GM21529 (cell line): ENCODE measurements around the gene DPM2.

Experiments used
- ATAC-seq: cut with Tn5 transposase; IDR thresholded peaks from one replicate; pipeline ENCODE4 v1.9.1; 2021; ENCODE audit not compliant: unreplicated experiment

DPM2 gene

GRCh38 chr9:127920794-127921193 is 16.9 kb downstream of the DPM2 start:
- ATAC-seq, result no peak

- no peak for ATAC-seq
These were observed 18.3 kb downstream of the DPM2 start for GRCh38 chr9:127919253-127919815.

- ATAC-seq, result no peak
These were observed 19.2 kb downstream of the DPM2 start for GRCh38 chr9:127918183-127919107.

- no peak for ATAC-seq
These were observed 20.1 kb downstream of the DPM2 start for GRCh38 chr9:127917603-127918002.

- ATAC-seq, result peak; percentile 68
These were observed 20.7 kb downstream of the DPM2 start, which contains the start of gene ST6GALNAC4 for GRCh38 chr9:127916720-127917581. ST6GALNAC4 (minus strand) TSS chr9:127917041; CDS start chr9:127916419, 622 bp downstream.

- no peak for ATAC-seq
These were observed 21.6 kb downstream of the DPM2 start for GRCh38 chr9:127915801-127916719.

GRCh38 chr9:127915325-127915752 is 22.3 kb downstream of the DPM2 start:
- no peak for ATAC-seq

GRCh38 chr9:127913682-127914081 is 24.0 kb downstream of the DPM2 start:
- ATAC-seq, result no peak

GRCh38 chr9:127912882-127913281 is 24.8 kb downstream of the DPM2 start:
- no peak for ATAC-seq

- ATAC-seq, result no peak
These were observed 25.4 kb downstream of the DPM2 start for GRCh38 chr9:127912296-127912695.

GRCh38 chr9:127910613-127911205 is 26.9 kb downstream of the DPM2 start:
- no peak for ATAC-seq

- no peak for ATAC-seq
These were observed 27.8 kb downstream of the DPM2 start for GRCh38 chr9:127909839-127910273.

GRCh38 chr9:127908660-127908926 is 29.1 kb downstream of the DPM2 start:
- no peak for ATAC-seq

- ATAC-seq, result no peak
These were observed 29.6 kb downstream of the DPM2 start for GRCh38 chr9:127907867-127908659.

- ATAC-seq, result peak; percentile 28
These were observed 31.9 kb downstream of the DPM2 start for GRCh38 chr9:127905788-127906191.

- no peak for ATAC-seq
These were observed 32.5 kb downstream of the DPM2 start for GRCh38 chr9:127905004-127905728.

GRCh38 chr9:127904561-127905003 is 33.1 kb downstream of the DPM2 start:
- ATAC-seq, result no peak
